ENCODE measurements around the gene TRIM7.

Gene TRIM7

GRCh38 chr5:181204826-181205760 is at the start of gene TRIM7:
Gene TRIM7 (minus strand): TSS chr5:181205196. CDS start chr5:181205110, 86 bp downstream.
- Histone ChIP-seq H3K9ac (ENCODE audit: low read length) (peak within 1 kb of the TSS; percentile 42), H3K9me3 (ENCODE audit: control insufficient read depth, insufficient read depth, low read depth, low read length) (no peaks in the 10 kb centered on the region), H3K27me3 (ENCODE audit: control insufficient read depth, insufficient read depth, low read length) (peaks cover 63% of the 10 kb centered on the region), H3K4me3 (ENCODE audit: low read depth, low read length) (peak within 1 kb of the TSS; percentile 80), H3K36me3 (ENCODE audit: control insufficient read depth, insufficient read depth, low read length) (no peaks in the 10 kb centered on the region), H3K4me1 (ENCODE audit: control insufficient read depth, insufficient read depth, low read length) (peaks cover 20% of the 10 kb centered on the region), H3K27ac (ENCODE audit: low read depth, low read length) (no peak within 1 kb of the TSS)

GRCh38 chr5:181248277-181248676 is 43.3 kb upstream of the TRIM7 start:
- H3K27ac ChIP-seq (ENCODE audit: low read depth, low read length), result peak overlapping the region; percentile 32; the same call in 1 of the 2 replicates
- 0 out of 2 replicates have a peak, but pooled peaks cover 2% of the 10 kb centered on the region for H3K27me3 ChIP-seq (ENCODE audit: control insufficient read depth, insufficient read depth, low read length)
- no peaks in the 10 kb centered on the region for H3K9me3 ChIP-seq (ENCODE audit: control insufficient read depth, insufficient read depth, low read depth, low read length)
- peak overlapping the region; percentile 95 for H3K4me3 ChIP-seq (ENCODE audit: low read depth, low read length)
- H3K4me1 ChIP-seq (ENCODE audit: control insufficient read depth, insufficient read depth, low read length), result peaks cover 25% of the 10 kb centered on the region
- H3K9ac ChIP-seq (ENCODE audit: low read length), result peak overlapping the region; percentile 92
- peaks cover 38% of the 10 kb centered on the region for H3K36me3 ChIP-seq (ENCODE audit: control insufficient read depth, insufficient read depth, low read length)

GRCh38 chr5:181246276-181247049 is 41.5 kb upstream of the TRIM7 start:
- Histone ChIP-seq H3K4me3 (ENCODE audit: low read depth, low read length) (peak overlapping the region; percentile 95), H3K9ac (ENCODE audit: low read length) (peak overlapping the region; percentile 97), H3K9me3 (ENCODE audit: control insufficient read depth, insufficient read depth, low read depth, low read length) (no peaks in the 10 kb centered on the region), H3K27me3 (ENCODE audit: control insufficient read depth, insufficient read depth, low read length) (0 out of 2 replicates have a peak, but pooled peaks cover 2% of the 10 kb centered on the region), H3K36me3 (ENCODE audit: control insufficient read depth, insufficient read depth, low read length) (peaks cover 40% of the 10 kb centered on the region), H3K27ac (ENCODE audit: low read depth, low read length) (peak overlapping the region; percentile 85), H3K4me1 (ENCODE audit: control insufficient read depth, insufficient read depth, low read length) (peaks cover 35% of the 10 kb centered on the region)

GRCh38 chr5:181245427-181246275 is 40.7 kb upstream of the TRIM7 start:
- peak overlapping the region; percentile 85 for H3K27ac ChIP-seq (ENCODE audit: low read depth, low read length)
- peak overlapping the region; percentile 95 for H3K4me3 ChIP-seq (ENCODE audit: low read depth, low read length)
- H3K36me3 ChIP-seq (ENCODE audit: control insufficient read depth, insufficient read depth, low read length), result peaks cover 44% of the 10 kb centered on the region
- peak overlapping the region; percentile 88 for H3K9ac ChIP-seq (ENCODE audit: low read length)
- H3K27me3 ChIP-seq (ENCODE audit: control insufficient read depth, insufficient read depth, low read length), result 0 out of 2 replicates have a peak, but pooled peaks cover 2% of the 10 kb centered on the region
- H3K9me3 ChIP-seq (ENCODE audit: control insufficient read depth, insufficient read depth, low read depth, low read length), result no peaks in the 10 kb centered on the region
- H3K4me1 ChIP-seq (ENCODE audit: control insufficient read depth, insufficient read depth, low read length), result peaks cover 37% of the 10 kb centered on the region

- H3K9ac ChIP-seq (ENCODE audit: low read length), result peak within 1 kb of the TSS; percentile 98
- peak within 1 kb of the TSS; percentile 95 for H3K4me3 ChIP-seq (ENCODE audit: low read depth, low read length)
- H3K36me3 ChIP-seq (ENCODE audit: control insufficient read depth, insufficient read depth, low read length), result peaks cover 52% of the 10 kb centered on the region
- peaks cover 31% of the 10 kb centered on the region for H3K4me1 ChIP-seq (ENCODE audit: control insufficient read depth, insufficient read depth, low read length)
- H3K9me3 ChIP-seq (ENCODE audit: control insufficient read depth, insufficient read depth, low read depth, low read length), result no peaks in the 10 kb centered on the region
- H3K27me3 ChIP-seq (ENCODE audit: control insufficient read depth, insufficient read depth, low read length), result 0 out of 2 replicates have a peak, but pooled peaks cover 2% of the 10 kb centered on the region
- peak within 1 kb of the TSS; percentile 90 for H3K27ac ChIP-seq (ENCODE audit: low read depth, low read length)
Measured at GRCh38 chr5:181243564-181244343, 38.8 kb upstream of the TRIM7 start, which contains the start of gene RACK1. Gene RACK1 (minus strand): TSS chr5:181243906. CDS start chr5:181243800, 106 bp downstream.

- H3K36me3 ChIP-seq (ENCODE audit: control insufficient read depth, insufficient read depth, low read length), result peaks cover 55% of the 10 kb centered on the region
Measured at GRCh38 chr5:181243018-181243563, 38.1 kb upstream of the TRIM7 start.

GRCh38 chr5:181242031-181242451 is 37.0 kb upstream of the TRIM7 start:
- peak overlapping the region; percentile 98 for H3K9ac ChIP-seq (ENCODE audit: low read length)
- H3K4me3 ChIP-seq (ENCODE audit: low read depth, low read length), result peak overlapping the region; percentile 95
- 0 out of 2 replicates have a peak, but pooled peaks cover 2% of the 10 kb centered on the region for H3K27me3 ChIP-seq (ENCODE audit: control insufficient read depth, insufficient read depth, low read length)
- peaks cover 62% of the 10 kb centered on the region for H3K36me3 ChIP-seq (ENCODE audit: control insufficient read depth, insufficient read depth, low read length)
- peak overlapping the region; percentile 46 for H3K27ac ChIP-seq (ENCODE audit: low read depth, low read length)
- H3K4me1 ChIP-seq (ENCODE audit: control insufficient read depth, insufficient read depth, low read length), result peaks cover 24% of the 10 kb centered on the region
- no peaks in the 10 kb centered on the region for H3K9me3 ChIP-seq (ENCODE audit: control insufficient read depth, insufficient read depth, low read depth, low read length)

More at GRCh38 chr5:181243018-181243563, 38.1 kb upstream of the TRIM7 start:
- peak overlapping the region; percentile 90 for H3K27ac ChIP-seq (ENCODE audit: low read depth, low read length)
- peaks cover 27% of the 10 kb centered on the region for H3K4me1 ChIP-seq (ENCODE audit: control insufficient read depth, insufficient read depth, low read length)
- H3K9ac ChIP-seq (ENCODE audit: low read length), result peak overlapping the region; percentile 98
- no peaks in the 10 kb centered on the region for H3K9me3 ChIP-seq (ENCODE audit: control insufficient read depth, insufficient read depth, low read depth, low read length)
- H3K4me3 ChIP-seq (ENCODE audit: low read depth, low read length), result peak overlapping the region; percentile 95
- H3K27me3 ChIP-seq (ENCODE audit: control insufficient read depth, insufficient read depth, low read length), result 0 out of 2 replicates have a peak, but pooled peaks cover 2% of the 10 kb centered on the region

DNA sequence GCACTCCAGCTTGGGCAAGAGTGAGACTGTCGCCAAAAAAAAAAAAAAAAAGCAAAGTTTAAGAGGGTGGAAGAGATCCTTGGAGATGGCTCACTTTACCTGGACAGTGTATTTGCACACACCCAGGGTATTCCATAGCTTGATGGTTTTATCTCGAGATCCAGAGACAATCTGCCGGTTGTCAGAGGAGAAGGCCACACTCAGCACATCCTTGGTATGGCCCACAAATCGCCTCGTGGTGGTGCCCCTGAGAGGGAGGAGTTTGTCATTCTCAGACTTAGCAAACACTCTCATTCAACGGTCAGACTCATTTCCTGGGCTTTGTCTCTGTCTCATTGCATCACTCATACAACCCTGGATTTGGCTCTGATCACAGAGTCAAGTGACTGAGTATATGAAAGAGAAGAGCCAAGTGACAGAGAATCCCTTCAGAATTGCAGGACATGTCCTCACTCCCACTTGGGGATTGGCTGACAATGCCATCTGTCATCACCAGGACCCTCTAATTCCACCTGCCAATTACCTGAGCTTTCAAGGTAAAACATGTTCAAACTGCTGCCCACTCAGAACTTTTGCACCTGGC is 36.5 kb upstream of the TRIM7 start:
- peaks cover 24% of the 10 kb centered on the region for H3K4me1 ChIP-seq (ENCODE audit: control insufficient read depth, insufficient read depth, low read length)
- peak overlapping the region; percentile 95 for H3K4me3 ChIP-seq (ENCODE audit: low read depth, low read length)
- H3K9ac ChIP-seq (ENCODE audit: low read length), result peak overlapping the region; percentile 98
- H3K27ac ChIP-seq (ENCODE audit: low read depth, low read length), result peak overlapping the region; percentile 46
- H3K36me3 ChIP-seq (ENCODE audit: control insufficient read depth, insufficient read depth, low read length), result peaks cover 67% of the 10 kb centered on the region
- H3K9me3 ChIP-seq (ENCODE audit: control insufficient read depth, insufficient read depth, low read depth, low read length), result no peaks in the 10 kb centered on the region
- H3K27me3 ChIP-seq (ENCODE audit: control insufficient read depth, insufficient read depth, low read length), result 0 out of 2 replicates have a peak, but pooled peaks cover 2% of the 10 kb centered on the region

- no peaks in the 10 kb centered on the region for H3K9me3 ChIP-seq (ENCODE audit: control insufficient read depth, insufficient read depth, low read depth, low read length)
- H3K9ac ChIP-seq (ENCODE audit: low read length), result no peak overlapping the region
- no peak overlapping the region for H3K27ac ChIP-seq (ENCODE audit: low read depth, low read length)
- 0 out of 2 replicates have a peak, but pooled peaks cover 2% of the 10 kb centered on the region for H3K27me3 ChIP-seq (ENCODE audit: control insufficient read depth, insufficient read depth, low read length)
- H3K36me3 ChIP-seq (ENCODE audit: control insufficient read depth, insufficient read depth, low read length), result peaks cover 89% of the 10 kb centered on the region
- no peak overlapping the region for H3K4me3 ChIP-seq (ENCODE audit: low read depth, low read length)
- H3K4me1 ChIP-seq (ENCODE audit: control insufficient read depth, insufficient read depth, low read length), result peaks cover 13% of the 10 kb centered on the region
Measured at GRCh38 chr5:181239062-181239663, 34.2 kb upstream of the TRIM7 start.

Measured in HUES6 (cell line).